HFFc6 (cell line): Measurements from ENCODE around the gene RPRD1B. TPM values are rescaled to one million over a fixed set of nuclear protein-coding genes. Genes with fewer than 3 reads are reported as not detected.

Experiments used
- DNase-seq: peaks from one replicate; pipeline ENCODE4 v3.0.0-alpha.2; 2018
- H3K27ac Mint-ChIP-seq: 2 replicates; pipeline ENCODE4 v1.8.0; 2020; ENCODE audit warnings: mild to moderate bottlenecking, mixed read lengths
- H3K27me3 Mint-ChIP-seq: 2 replicates; pipeline ENCODE4 v1.8.0; 2021; ENCODE audit warnings: mild to moderate bottlenecking, moderate library complexity, mixed read lengths; ENCODE audit not compliant: insufficient read depth
- H3K36me3 Mint-ChIP-seq: 2 replicates; pipeline ENCODE4 v1.8.0; 2021; ENCODE audit warnings: low read depth, mixed read lengths
- H3K4me1 Mint-ChIP-seq: 2 replicates; pipeline ENCODE4 v1.8.0; 2020; ENCODE audit warnings: low read depth, mixed read lengths
- H3K4me3 Mint-ChIP-seq: 2 replicates; pipeline ENCODE4 v1.8.0; 2020; ENCODE audit warnings: mild to moderate bottlenecking, moderate library complexity, mixed read lengths
- H3K9me3 Mint-ChIP-seq: 2 replicates; pipeline ENCODE4 v1.8.0; 2020; ENCODE audit warnings: mild to moderate bottlenecking, mixed read lengths
- CTCF ChIP-seq: fragments of 200-600 bp; sonication (generic); IDR thresholded peaks from 2 replicates; pipeline ENCODE4 v1.5.0; 2021; ENCODE audit warnings: antibody characterized with exemption, mild to moderate bottlenecking
- total RNA-seq, 6 experiments: library from RNA; stranded (reverse); fragmentation: NEBNext Ultra II Directional; extraction: Animal tissue kit (Norgen Biotek cat#: 25700); gene quantifications; 2 replicates in 1 of 6; 3 replicates in 5 of 6; pipeline ENCODE4 v1.2.3, GENCODE V29; 2021

Gene RPRD1B
- total RNA-seq, 6 experiments from 2014 or later: 15.9 to 20.2 (median 19.2) TPM

GRCh38 chr20:38092260-38092857, 58.8 kb downstream of the RPRD1B start:
- Mint-ChIP-seq H3K27me3 (peaks cover 1% of the 10 kb centered on the region), H3K9me3 (no peaks in the 10 kb centered on the region), H3K27ac (no peak overlapping the region), H3K4me1 (peaks cover 55% of the 10 kb centered on the region), H3K36me3 (peaks cover 37% of the 10 kb centered on the region; the same call in 1 of the 2 replicates), H3K4me3 (no peak overlapping the region)
- no peak for DNase-seq
- TF ChIP-seq CTCF: no peak

GRCh38 chr20:38092915-38093314, 59.4 kb downstream of the RPRD1B start:
- no peak for TF ChIP-seq CTCF
- Mint-ChIP-seq H3K4me1 (peaks cover 54% of the 10 kb centered on the region), H3K27ac (no peak overlapping the region), H3K9me3 (no peaks in the 10 kb centered on the region), H3K27me3 (peaks cover 1% of the 10 kb centered on the region), H3K4me3 (no peak overlapping the region), H3K36me3 (peaks cover 32% of the 10 kb centered on the region; the same call in 1 of the 2 replicates)
- DNase-seq: no peak

GRCh38 chr20:38093641-38094077, 60.1 kb downstream of the RPRD1B start:
- DNase-seq: no peak
- peaks cover 25% of the 10 kb centered on the region; the same call in 1 of the 2 replicates for H3K36me3 Mint-ChIP-seq
- peaks cover 1% of the 10 kb centered on the region for H3K27me3 Mint-ChIP-seq
- no peak for TF ChIP-seq CTCF
- peak overlapping the region; percentile 56 for H3K27ac Mint-ChIP-seq
- H3K4me1 Mint-ChIP-seq: peaks cover 54% of the 10 kb centered on the region
- no peaks in the 10 kb centered on the region for H3K9me3 Mint-ChIP-seq
- H3K4me3 Mint-ChIP-seq: no peak overlapping the region

GRCh38 chr20:38094373-38094891, 60.9 kb downstream of the RPRD1B start:
- H3K36me3 Mint-ChIP-seq: peaks cover 19% of the 10 kb centered on the region; the same call in 1 of the 2 replicates
- no peak for TF ChIP-seq CTCF
- H3K9me3 Mint-ChIP-seq: no peaks in the 10 kb centered on the region
- H3K4me3 Mint-ChIP-seq: no peak overlapping the region
- DNase-seq: peak; percentile 61
- H3K27ac Mint-ChIP-seq: peak overlapping the region; percentile 56
- H3K4me1 Mint-ChIP-seq: peaks cover 56% of the 10 kb centered on the region
- peaks cover 1% of the 10 kb centered on the region for H3K27me3 Mint-ChIP-seq

GRCh38 chr20:38095017-38095686, 61.6 kb downstream of the RPRD1B start:
- Mint-ChIP-seq H3K36me3 (peaks cover 16% of the 10 kb centered on the region), H3K9me3 (0 out of 2 replicates have a peak, but pooled peaks cover under 1% of the 10 kb centered on the region), H3K27ac (peak overlapping the region; percentile 56), H3K4me1 (peaks cover 56% of the 10 kb centered on the region), H3K27me3 (peaks cover 1% of the 10 kb centered on the region), H3K4me3 (no peak overlapping the region)
- DNase-seq: no peak
- TF ChIP-seq CTCF: no peak
